22Rv1 (cell line): ENCODE measurements around the gene TCF25.
"Not testable (repeated sequence)": the region's sequence is repeated elsewhere in the genome, so short reads cannot be mapped to it uniquely, and the experiment has no call there.

ENCODE experiments used
- H3K27ac ChIP-seq: fragments of 450-650 bp; 2 replicates; pipeline ENCODE4 v1.5.1; 2017
- CTCF ChIP-seq: fragments of 450-650 bp; IDR thresholded peaks from 2 replicates; pipeline ENCODE4 v1.5.1; 2017; ENCODE audit warnings: mild to moderate bottlenecking
- ZFX ChIP-seq: fragments of 450-650 bp; IDR thresholded peaks from 2 replicates; pipeline ENCODE4 v1.6.1; 2017; ENCODE audit warnings: antibody characterized with exemption, borderline replicate concordance

Gene TCF25

GRCh38 chr16:89912143-89912542 lies 38.8 kb downstream of the TCF25 start:
- no peak overlapping the region for H3K27ac ChIP-seq
- TF ChIP-seq ZFX: no peak
- TF ChIP-seq CTCF: no peak

GRCh38 chr16:89912627-89913026 lies 39.2 kb downstream of the TCF25 start:
- H3K27ac ChIP-seq: no peak overlapping the region
- TF ChIP-seq CTCF: no peak
- no peak for TF ChIP-seq ZFX

- TF ChIP-seq CTCF (no peak), ZFX (no peak)
- H3K27ac ChIP-seq: no peak overlapping the region
These were observed 40.3 kb downstream of the TCF25 start for GRCh38 chr16:89913408-89914387.

- not testable (repeated sequence) for H3K27ac ChIP-seq
These were observed 41.4 kb downstream of the TCF25 start for GRCh38 chr16:89914642-89915285.

GRCh38 chr16:89915303-89916232 lies 42.2 kb downstream of the TCF25 start:
- TF ChIP-seq ZFX: no peak
- no peak overlapping the region for H3K27ac ChIP-seq

- peak overlapping the region; percentile 79 for H3K27ac ChIP-seq
- no peak for TF ChIP-seq CTCF
- no peak for TF ChIP-seq ZFX
These were observed 44.5 kb downstream of the TCF25 start for GRCh38 chr16:89917773-89918452.

- peak within 1 kb of the TSS; percentile 79 for H3K27ac ChIP-seq
- TF ChIP-seq CTCF (peak; percentile 55), ZFX (no peak)
These were observed 45.3 kb downstream of the TCF25 start, which contains the start of gene MC1R for GRCh38 chr16:89918453-89919347. TSS of gene MC1R (plus strand) at chr16:89918862. CDS start at chr16:89919259, 397 bp downstream.
